ENCODE results near the gene GAK. TPM values are rescaled to one million over a fixed set of nuclear protein-coding genes. Genes with fewer than 3 reads are reported as not detected.

The GAK gene
- polyA plus RNA-seq, 1 donor (not counting 4 experiments of a cell fraction or from before 2014, with no cell fraction given), result 18.4 TPM

DNA sequence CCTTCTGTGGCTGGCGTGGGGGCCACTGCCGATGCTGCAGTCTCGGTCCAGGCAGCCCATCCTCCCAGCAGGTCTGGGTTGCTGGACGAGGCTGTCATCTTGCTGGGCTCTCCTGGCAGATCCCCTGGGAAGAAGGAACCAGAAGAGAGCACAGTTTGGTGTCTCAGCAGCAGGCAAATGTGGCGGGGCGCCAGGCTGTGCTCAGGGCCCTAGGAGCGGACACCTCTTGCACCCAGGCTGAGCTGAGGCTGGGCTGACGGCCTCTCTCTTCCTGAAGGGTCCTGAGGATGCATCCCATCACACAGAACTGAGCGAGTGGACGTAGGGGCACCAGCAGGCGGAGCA, 67.0 kb downstream of the GAK start:
- Histone ChIP-seq H3K4me2 (ENCODE audit: control insufficient read depth, extremely low read depth, insufficient read depth, low read depth, low read length) (no peak overlapping the region), H3K36me3 (ENCODE audit: control insufficient read depth in 2 of 2, extremely low read depth in 1 of 2, insufficient read depth in 2 of 2, low read length in 2 of 2) (peaks cover 20 to 31% of the 10 kb centered on the region in 2 experiments), H3K27me3 (ENCODE audit: control insufficient read depth, extremely low read depth, insufficient read depth, low read length) (no peaks in the 10 kb centered on the region), H3K27ac (ENCODE audit: control insufficient read depth, insufficient read depth, low read length) (no peak overlapping the region), H3K4me1 (ENCODE audit: control insufficient read depth, extremely low read depth, insufficient read depth, low read length) (no peaks in the 10 kb centered on the region), H3K9me1 (ENCODE audit: control insufficient read depth, extremely low read depth, insufficient read depth, low read length) (no peaks in the 10 kb centered on the region), H2AFZ (ENCODE audit: control insufficient read depth, low read length) (no peak overlapping the region), H3K4me3 (ENCODE audit: control insufficient read depth in 2 of 3, extremely low read depth in 1 of 3, insufficient read depth in 2 of 3, low read depth in 1 of 3, low read length in 3 of 3) (no peak overlapping the region), H3K9me3 (ENCODE audit: control insufficient read depth, low read depth, low read length) (no peaks in the 10 kb centered on the region), H3K9ac (ENCODE audit: control insufficient read depth, extremely low read depth, insufficient read depth, low read length) (no peak overlapping the region), H4K20me1 (ENCODE audit: control insufficient read depth, extremely low read depth, insufficient read depth, low read length) (no peaks in the 10 kb centered on the region), H3K79me2 (ENCODE audit: control insufficient read depth, insufficient read depth, low read length) (no peaks in the 10 kb centered on the region)
- dilution Hi-C loops (cut with MboI; ENCODE audit: extremely low pct_ligation_motif_present, low sequenced_read_pairs), result no loop called here
- DNase-seq (ENCODE audit: low read depth, low spot score) (no peak), FAIRE-seq (no peak)
- no peak for TF ChIP-seq CTCF (optimal IDR thresholded peaks at IDR 0.05 in 1 of 3, IDR thresholded peaks at IDR 0.05 in 1 of 3, conservative IDR thresholded peaks at IDR 0.05 in 1 of 3; ENCODE audit: extremely low read depth in 1 of 3, insufficient read depth in 2 of 3, low read length in 3 of 3)
- no peak for TF ChIP-seq EZH2 (IDR thresholded peaks at IDR 0.05; ENCODE audit: low read length)

- H3K4me3 ChIP-seq (ENCODE audit: control insufficient read depth in 2 of 3, extremely low read depth in 1 of 3, insufficient read depth in 2 of 3, low read depth in 1 of 3, low read length in 3 of 3), result no peak overlapping the region
- no peak overlapping the region for H3K4me2 ChIP-seq (ENCODE audit: control insufficient read depth, extremely low read depth, insufficient read depth, low read depth, low read length)
- H3K36me3 ChIP-seq (ENCODE audit: control insufficient read depth in 2 of 2, extremely low read depth in 1 of 2, insufficient read depth in 2 of 2, low read length in 2 of 2), result peaks cover 17 to 31% of the 10 kb centered on the region in 2 experiments
- dilution Hi-C loops (cut with MboI; ENCODE audit: extremely low pct_ligation_motif_present, low sequenced_read_pairs), result no loop called here
- H3K9me1 ChIP-seq (ENCODE audit: control insufficient read depth, extremely low read depth, insufficient read depth, low read length), result no peaks in the 10 kb centered on the region
- H4K20me1 ChIP-seq (ENCODE audit: control insufficient read depth, extremely low read depth, insufficient read depth, low read length), result no peaks in the 10 kb centered on the region
- DNase-seq (ENCODE audit: low read depth, low spot score) (no peak), FAIRE-seq (no peak)
- no peak for TF ChIP-seq CTCF (optimal IDR thresholded peaks at IDR 0.05 in 1 of 3, IDR thresholded peaks at IDR 0.05 in 1 of 3, conservative IDR thresholded peaks at IDR 0.05 in 1 of 3; ENCODE audit: extremely low read depth in 1 of 3, insufficient read depth in 2 of 3, low read length in 3 of 3)
- no peak for TF ChIP-seq EZH2 (IDR thresholded peaks at IDR 0.05; ENCODE audit: low read length)
- no peaks in the 10 kb centered on the region for H3K4me1 ChIP-seq (ENCODE audit: control insufficient read depth, extremely low read depth, insufficient read depth, low read length)
- H2AFZ ChIP-seq (ENCODE audit: control insufficient read depth, low read length), result no peak overlapping the region
- no peak overlapping the region for H3K27ac ChIP-seq (ENCODE audit: control insufficient read depth, insufficient read depth, low read length)
- H3K27me3 ChIP-seq (ENCODE audit: control insufficient read depth, extremely low read depth, insufficient read depth, low read length), result no peaks in the 10 kb centered on the region
- H3K9me3 ChIP-seq (ENCODE audit: control insufficient read depth, low read depth, low read length), result no peaks in the 10 kb centered on the region
- no peaks in the 10 kb centered on the region for H3K79me2 ChIP-seq (ENCODE audit: control insufficient read depth, insufficient read depth, low read length)
- no peak overlapping the region for H3K9ac ChIP-seq (ENCODE audit: control insufficient read depth, extremely low read depth, insufficient read depth, low read length)
Measured at GRCh38 chr4:864456-865120, 67.5 kb downstream of the GAK start.

Data from keratinocyte (primary cell).